ENCODE data around the gene ZNF22.

Gene ZNF22

DNA sequence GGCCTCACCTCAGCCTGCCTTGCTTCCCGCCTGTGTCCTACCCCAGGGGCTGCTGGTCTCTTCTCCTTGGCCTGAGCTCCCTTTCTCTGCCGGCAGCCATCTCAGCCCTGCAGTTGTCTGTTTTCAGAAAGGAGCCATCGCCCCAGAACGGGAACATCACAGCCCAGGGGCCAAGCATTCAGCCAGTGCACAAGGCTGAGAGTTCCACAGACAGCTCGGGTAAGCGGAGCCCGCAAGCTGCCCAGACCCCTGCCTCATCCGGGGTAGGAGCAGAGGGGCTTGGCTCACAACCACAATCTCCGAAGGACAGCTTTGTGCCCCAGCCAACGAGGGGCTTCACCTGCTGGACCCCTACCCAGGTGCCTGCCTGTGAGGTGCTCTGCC is 16.8 kb upstream of the ZNF22 start:
- H3K4me3 ChIP-seq, result no peak overlapping the region
- peak overlapping the region in 1 of 21 experiments; percentile 38 for H3K27ac ChIP-seq

DNA sequence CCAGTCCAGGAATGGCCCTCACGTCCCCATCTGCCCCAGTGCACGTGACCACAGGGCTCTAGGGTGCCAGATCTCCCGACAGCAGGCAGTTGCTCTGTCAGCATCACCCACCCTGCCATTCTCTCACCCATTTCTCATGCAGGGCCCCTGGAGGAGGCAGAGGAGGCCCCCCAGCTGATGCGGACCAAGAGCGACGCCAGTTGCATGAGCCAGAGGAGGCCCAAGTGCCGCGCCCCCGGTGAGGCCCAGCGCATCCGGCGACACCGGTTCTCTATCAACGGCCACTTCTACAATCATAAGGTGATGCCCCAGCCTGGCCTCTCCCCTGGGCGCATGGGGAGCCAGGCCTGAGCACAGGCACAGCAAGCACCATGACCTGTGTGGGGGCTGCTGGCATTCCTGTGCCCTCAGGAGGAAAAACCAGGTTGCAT is 16.0 kb upstream of the ZNF22 start:
- H3K4me3 ChIP-seq, result no peak overlapping the region
- peak overlapping the region in 4 of 21 experiments; percentile 32 to 40 (median 36) for H3K27ac ChIP-seq

DNA sequence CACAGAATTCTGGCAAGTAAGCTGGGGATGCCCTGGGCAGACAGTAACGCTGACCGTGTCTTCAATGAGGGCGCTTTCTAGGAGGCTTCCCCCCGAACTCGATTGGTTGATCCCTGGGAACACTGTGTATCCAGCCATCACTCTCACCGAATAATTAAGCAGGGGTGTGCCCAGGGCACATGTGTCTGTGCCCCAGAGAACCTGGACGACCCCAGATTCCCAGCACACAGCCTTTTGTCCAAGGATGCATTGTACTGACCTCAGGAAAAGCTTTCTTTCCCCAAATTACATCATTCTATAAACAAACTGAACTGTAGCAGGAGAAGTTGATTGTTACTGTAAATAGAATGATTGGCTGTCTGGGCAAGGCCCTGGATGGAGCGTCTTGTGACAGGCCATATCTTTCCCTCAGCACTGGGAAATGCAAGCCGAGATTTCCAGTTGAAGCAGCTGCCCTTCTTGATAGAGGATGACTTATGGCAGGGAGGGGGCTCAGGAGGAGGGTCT is 15.5 kb upstream of the ZNF22 start:
- peak overlapping the region in 4 of 21 experiments; percentile 32 to 55 (median 38) for H3K27ac ChIP-seq
- H3K4me3 ChIP-seq, result no peak overlapping the region

DNA sequence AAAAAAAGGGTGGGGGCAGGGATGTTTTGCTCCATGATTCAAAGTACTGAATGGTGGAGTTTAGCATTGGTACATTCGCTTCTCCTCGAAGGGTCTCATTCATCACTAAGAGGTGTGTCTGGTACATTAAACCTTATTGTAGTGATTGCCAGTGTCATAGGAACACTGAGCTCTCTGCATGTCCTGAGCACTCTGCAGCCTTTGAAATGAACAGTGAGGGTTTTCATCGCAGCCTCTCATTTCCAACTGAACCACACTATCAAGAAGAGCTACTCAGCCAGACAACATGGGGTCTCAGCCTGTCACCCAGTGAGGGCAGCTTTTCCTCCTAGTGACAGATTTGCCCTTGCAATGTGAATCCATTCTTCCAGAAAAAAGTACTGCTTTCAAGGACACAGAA is 14.5 kb upstream of the ZNF22 start:
- H3K27ac ChIP-seq, result peak overlapping the region in 3 of 21 experiments; percentile 14 to 55 (median 19)

DNA sequence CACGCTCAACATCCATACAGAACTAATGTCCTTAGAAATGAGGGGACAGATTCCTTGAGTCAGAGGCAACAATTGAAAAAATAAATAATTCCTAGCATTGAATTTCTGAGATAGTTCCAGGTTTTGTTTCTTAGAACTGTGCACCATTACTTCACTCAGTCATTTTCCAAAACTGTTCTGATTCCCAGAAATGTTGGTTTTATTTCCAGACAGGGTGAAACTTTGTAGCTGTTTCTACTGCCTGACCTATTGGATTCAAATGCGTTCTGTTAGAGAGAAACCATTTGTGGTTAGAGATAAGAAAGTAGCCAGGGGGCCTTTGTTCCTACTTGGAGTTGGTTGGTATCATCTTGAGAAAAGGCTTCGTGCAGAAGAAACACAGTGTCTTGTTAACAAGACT is 14.1 kb upstream of the ZNF22 start:
- no peak overlapping the region for H3K4me3 ChIP-seq
- H3K27ac ChIP-seq, result no peak overlapping the region

More for the DNA sequence above, 14.5 kb upstream of the ZNF22 start:
- H3K4me3 ChIP-seq, result no peak overlapping the region

DNA sequence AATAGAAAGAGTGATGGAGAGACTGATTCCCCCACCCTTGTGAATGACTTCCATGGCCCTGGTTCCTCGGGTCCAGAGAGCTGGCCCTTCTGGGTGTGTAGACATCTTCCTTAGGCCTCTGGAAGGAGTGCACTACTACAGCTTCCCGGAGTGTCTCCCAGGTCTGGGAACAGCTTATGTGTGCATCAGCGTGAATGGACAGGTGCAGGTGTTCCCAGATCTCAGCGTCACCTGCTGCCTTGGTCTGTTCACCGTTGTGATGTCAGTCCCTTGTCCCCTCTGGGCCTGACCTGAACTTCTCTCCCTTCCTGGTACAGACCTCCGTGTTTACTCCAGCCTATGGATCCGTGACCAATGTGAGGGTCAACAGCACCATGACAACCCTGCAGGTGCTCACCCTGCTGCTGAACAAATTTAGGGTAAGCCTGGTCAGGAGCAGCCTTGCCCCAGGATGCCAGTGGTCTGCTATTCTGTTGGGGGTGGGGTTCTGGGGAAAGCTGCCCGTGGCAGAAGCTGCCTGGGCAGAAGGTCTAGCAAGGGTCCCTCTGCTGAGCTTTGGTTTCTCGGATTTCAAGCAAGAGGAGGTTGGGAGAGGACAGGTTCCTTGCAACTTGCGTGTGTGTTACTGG is 11.7 kb upstream of the ZNF22 start:
- no peak overlapping the region for H3K4me3 ChIP-seq
- H3K27ac ChIP-seq, result no peak overlapping the region

DNA sequence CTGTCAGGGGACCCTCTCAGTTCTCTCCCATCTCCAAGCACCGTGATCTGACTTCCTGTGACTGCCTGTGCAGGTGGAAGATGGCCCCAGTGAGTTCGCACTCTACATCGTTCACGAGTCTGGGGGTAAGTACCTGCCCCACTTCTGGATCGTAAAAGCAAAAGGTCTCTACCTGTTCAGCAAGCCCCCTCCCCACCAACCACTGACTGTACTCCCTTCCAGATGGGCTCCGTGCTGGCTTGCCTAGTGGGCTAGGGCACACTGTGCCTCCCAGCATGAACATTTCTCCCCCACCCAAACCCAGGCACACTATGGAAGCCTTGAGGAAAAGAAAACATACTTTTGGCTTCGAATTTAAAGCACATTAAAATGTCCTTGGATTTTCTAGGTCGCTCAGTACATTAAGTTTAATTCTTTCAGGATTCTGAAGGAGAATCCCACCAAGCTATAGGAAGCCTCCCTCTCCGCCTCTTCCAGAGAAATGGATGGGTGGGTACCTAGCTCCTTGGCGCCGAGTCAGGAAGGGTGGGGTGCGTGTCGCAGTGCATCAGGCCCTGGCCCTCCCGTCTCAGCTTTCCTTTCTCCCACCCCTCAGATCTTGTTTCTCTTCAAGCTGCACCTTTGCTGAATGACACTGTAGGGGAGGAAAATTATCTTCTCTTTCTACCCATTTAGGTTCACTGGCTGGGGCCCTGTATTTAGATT is 11.0 kb upstream of the ZNF22 start:
- no peak overlapping the region for H3K27ac ChIP-seq
- H3K4me3 ChIP-seq, result no peak overlapping the region

DNA sequence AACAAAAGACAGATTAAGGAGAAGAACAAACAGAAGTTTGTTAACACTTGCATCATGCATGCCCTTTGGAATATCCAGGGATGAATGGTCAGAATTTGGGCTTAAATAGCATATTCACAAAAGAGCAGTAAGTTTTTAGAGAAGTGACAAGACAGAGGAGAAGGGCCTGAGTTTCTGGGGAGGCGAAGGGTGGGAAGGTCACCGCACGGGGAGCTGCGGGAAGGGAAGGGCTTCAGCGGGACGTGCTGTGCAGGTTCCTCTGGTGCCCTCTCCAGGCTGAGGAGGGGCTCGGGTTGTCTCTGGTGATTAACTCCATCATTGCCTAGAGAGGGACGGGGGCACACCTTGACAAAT is 10.4 kb upstream of the ZNF22 start:
- no peak overlapping the region for H3K27ac ChIP-seq
- H3K4me3 ChIP-seq, result no peak overlapping the region

DNA sequence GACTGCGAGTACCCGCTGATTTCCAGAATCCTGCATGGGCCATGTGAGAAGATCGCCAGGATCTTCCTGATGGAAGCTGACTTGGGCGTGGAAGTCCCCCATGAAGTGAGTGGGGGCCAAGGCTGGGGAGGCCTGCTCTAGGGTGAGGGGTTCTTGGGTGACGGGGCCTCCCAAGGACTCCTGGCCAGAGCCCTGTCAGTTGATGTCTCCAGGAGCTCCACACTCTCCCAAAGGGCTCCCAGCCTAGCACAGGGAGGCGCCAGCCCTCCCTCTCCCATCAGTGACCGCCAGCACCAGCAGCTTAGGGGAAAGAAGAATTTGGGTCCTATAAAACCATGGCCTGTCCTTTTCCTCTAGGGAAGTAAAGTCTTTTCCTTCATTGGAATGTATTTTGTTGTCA is 9.8 kb upstream of the ZNF22 start:
- Histone ChIP-seq H3K4me3 (no peak overlapping the region), H3K27ac (no peak overlapping the region)

DNA sequence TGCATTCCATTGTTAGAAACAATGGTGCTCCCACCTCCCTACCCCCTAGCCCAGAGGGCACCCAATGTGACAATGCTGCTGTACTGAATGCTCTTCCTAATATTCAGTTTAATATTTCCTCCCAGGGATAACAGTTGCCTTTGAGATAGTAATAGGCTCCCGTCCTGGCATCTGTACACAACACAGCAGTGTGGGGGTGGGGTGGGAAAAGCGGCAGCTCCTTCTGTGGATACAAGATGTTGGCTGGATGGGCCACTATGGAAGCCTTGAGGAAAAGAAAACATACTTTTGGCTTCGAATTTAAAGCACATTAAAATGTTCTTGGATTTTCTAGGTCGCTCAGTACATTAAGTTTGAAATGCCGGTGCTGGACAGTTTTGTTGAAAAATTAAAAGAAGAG is 9.2 kb upstream of the ZNF22 start:
- no peak overlapping the region for H3K4me3 ChIP-seq
- H3K27ac ChIP-seq, result no peak overlapping the region

DNA sequence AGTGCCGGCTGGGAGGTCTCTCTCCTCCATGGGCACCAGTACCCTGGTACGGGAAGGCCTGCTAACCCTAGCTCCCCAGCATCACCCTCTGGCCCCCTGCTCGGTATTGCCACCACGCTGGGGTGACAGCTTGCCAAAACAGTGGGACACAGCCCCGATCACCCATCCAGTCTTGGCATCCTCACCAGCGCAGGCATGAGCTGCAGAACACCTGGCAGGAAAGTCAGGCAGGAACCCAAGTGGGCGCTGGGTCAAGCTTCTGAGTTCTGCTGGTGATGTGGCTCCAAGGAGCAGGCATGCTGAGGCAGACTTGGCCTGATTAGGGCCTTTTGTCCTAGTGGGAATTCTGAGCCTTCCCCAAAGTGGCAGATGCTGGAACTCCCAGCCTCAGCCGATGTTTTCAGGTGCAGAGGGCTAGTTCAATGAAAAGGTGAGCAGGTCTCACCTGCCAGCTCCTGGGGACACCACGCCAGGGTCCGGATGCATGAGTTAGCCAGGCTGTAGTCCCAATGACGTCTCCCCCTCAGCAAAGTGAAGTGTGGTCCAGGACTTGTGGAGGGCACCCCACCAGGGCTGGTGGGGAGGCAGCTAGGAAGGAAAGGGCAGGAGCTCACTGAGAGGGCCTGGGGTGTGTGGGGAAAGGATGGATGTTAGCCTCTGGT is 8.5 kb upstream of the ZNF22 start:
- Histone ChIP-seq H3K4me3 (no peak overlapping the region), H3K27ac (no peak overlapping the region)

DNA sequence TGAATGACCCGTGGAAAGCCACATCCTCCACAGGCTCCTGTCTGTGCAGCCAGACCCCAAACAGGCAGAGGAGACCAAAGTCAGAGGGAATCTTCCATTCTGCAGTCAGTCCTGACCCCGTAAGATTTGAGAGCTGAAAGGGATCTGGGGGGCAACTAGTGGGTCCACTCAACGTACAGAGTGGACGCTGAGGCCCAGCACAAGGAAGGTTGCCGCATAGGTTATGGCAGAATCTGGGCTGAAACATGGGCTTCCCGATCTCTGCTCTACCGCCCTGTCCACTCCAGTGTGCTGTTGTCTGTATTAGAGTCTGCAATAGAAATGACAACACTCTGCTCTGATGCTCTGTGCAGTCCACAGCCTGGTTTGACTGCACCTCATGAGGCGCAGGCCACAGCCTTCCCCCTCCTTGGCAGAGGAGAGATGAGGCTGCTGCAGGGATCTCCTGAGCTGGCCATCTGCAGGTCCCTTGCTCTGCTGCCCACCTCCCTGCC is 7.9 kb upstream of the ZNF22 start:
- no peak overlapping the region for H3K4me3 ChIP-seq
- no peak overlapping the region for H3K27ac ChIP-seq

DNA sequence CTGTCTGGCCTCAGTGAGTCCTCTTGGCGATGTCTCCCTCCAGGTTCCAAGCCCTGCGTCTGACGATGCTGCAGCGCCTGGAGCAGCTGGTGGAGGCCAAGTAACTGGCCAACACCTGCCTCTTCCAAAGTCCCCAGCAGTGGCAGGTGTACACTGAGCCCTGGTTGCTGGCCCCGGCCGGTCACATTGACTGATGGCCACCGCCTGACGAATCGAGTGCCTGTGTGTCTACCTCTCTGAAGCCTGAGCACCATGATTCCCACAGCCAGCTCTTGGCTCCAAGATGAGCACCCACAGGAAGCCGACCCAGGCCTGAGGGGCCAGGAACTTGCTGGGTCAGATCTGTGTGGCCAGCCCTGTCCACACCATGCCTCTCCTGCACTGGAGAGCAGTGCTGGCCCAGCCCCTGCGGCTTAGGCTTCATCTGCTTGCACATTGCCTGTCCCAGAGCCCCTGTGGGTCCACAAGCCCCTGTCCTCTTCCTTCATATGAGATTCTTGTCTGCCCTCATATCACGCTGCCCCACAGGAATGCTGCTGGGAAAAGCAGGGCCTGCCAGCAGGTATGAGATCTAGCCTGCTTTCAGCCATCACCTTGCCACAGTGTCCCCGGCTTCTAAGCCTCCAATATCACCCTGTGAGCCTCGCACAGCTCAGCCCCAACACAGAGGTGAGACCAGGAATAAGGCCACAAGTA is 7.3 kb upstream of the ZNF22 start:
- Histone ChIP-seq H3K4me3 (no peak overlapping the region), H3K27ac (no peak overlapping the region)

DNA sequence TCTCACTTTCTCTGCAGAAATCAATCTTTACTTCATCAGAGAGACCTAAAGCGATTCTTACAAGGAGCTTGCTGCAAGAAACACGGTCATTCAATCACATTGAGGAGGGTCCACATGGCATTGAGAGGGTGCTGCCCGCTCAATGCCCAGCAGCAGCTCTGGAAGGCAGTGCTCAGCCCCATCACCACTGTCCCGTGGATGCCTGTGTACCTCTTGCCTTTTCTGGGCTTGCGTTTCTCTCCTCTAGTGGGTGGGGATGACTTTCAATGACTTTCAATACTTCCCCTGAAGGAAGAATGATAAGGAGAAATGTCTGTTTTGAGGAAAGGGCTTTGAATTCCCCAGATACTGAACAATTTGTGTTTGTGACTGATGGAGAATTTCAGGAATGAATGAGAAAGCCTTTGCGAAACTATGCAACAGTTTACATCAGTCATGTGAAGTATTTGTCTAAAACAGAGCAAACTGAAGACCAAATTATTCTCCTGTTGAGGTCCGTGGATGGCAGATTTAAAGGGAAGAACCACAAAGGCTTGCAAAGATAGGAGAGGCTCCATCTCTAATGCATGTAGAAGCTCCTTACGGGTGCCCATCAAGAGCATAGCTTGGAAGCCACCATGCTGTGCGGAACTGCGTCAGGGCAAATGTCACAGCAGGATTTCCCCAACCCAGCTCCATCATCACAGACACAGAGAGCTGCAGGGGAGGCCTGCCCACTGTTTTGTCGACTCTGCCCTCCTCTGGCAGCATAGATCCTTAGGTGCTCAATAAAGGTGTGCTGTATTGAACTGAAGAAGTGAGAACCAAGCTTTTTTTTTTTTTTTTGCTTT is 6.6 kb upstream of the ZNF22 start:
- H3K4me3 ChIP-seq, result no peak overlapping the region
- peak overlapping the region in 3 of 21 experiments; percentile 28 to 65 (median 63) for H3K27ac ChIP-seq

DNA sequence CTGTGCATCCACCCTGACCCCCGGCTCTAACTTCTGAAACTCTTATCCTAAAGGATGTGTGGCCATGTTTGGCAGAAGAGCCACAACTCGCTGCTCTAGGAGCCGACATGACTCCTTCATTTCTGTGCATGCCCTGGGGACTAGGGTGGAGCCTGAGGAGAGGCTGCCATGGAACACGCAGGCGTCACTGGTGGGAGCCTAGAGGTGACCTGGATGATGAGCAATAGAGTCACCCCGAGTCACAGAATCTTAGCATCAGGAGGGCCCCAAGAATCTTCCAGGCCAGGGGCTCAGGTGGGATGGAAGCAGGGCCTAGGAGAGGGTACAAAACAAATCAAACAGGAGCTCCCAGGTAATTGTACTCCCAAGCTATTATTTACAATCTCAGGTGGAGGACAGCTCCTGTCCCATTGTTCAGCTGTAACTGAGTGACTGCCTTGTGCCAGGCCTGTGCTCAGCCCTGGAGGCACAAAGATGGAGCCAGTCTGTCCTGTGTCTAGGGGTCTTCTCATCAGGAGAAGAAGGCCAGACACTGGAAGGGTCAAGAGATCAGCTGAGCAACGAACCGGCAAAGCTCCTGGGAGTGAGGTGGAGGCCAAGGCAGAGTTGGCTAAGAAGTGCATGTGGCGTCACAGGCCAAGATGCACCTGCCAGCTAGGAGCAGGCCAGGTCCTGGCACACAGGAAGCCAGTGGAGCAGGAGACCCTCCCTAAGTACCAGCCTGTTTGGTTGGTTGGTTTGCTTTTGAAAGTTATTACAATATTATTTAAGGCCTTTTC is 5.8 kb upstream of the ZNF22 start:
- H3K27ac ChIP-seq, result peak overlapping the region in 18 of 21 experiments; percentile 0 to 77 (median 50)
- no peak overlapping the region for H3K4me3 ChIP-seq

DNA sequence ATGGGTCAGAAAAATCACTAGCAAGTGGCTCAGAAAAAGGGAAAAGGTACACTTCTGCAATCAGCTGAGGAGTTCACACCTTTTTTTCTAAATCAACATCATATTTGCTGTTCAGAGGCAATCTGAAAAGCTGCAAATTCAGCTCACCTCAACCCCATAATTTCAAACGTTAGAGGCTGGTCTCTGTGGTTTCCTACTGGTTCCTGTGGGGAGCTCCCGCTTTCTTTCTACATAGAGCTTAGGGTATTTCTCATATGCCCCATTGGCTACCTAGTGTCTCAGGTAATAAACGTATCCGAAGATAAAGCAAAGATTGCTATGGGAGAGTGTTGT is 5.2 kb upstream of the ZNF22 start:
- no peak overlapping the region for H3K4me3 ChIP-seq
- H3K27ac ChIP-seq, result peak overlapping the region in 20 of 21 experiments; percentile 0 to 77 (median 50)

DNA sequence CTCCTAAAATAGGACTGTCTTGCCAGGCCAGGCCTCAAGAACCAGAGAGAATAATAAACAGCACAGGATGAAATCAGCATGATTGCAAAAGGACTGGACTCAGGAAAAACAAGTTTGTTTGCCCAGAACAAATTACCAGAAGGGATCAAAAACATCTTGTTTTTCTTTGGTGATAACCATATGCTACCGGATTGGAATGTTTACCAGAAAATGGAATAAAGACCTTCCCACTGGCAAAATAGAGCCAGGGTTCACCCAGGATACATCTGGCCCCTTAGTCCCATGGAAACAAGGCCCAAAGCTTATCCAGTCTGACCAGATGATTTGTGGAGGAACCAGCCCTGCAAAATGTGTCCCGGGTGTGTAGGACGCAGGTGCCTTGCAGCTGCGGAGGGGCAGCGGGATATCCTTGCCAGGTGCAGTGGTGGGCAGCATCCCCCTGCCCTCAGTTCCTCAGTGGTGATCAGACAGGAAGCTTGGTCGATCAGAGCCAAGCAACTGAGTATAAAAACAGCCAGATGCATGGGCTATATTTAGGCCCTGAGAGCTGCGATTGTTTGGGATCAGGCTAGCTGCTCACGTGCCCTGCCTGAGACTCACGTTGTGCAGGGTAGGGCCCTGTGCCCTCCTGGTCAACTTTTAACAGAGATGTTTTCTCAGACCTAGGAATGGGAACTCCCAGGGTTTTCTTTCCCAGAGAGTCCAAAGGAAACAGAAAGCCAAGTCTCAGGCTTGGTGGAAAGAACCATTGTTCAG is 4.6 kb upstream of the ZNF22 start:
- no peak overlapping the region for H3K4me3 ChIP-seq
- H3K27ac ChIP-seq, result peak overlapping the region in 20 of 21 experiments; percentile 20 to 78 (median 60)
